ENCODE data around the gene KRTAP25-1.

KRTAP25-1 gene

DNA sequence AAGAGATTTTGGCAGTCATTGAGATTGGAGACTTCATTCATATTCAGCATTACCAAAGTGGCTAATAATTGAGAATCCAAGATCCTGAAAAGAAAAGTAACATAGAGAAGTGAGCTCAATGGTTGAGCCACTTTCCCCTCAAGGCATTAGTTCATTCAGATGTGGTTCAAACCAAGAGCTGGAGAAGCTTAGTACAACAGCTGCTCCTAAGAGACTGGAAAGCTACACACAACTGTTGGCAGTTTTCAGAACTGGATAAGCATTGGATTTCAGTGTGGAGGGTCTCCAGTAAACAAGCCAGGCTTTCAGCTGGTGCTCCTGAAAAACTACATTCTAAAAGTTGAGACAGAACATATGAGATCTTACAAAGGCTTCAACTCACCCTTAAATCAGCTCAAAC, 44.3 kb downstream of the KRTAP25-1 start:
- no peak for DNase-seq

DNA sequence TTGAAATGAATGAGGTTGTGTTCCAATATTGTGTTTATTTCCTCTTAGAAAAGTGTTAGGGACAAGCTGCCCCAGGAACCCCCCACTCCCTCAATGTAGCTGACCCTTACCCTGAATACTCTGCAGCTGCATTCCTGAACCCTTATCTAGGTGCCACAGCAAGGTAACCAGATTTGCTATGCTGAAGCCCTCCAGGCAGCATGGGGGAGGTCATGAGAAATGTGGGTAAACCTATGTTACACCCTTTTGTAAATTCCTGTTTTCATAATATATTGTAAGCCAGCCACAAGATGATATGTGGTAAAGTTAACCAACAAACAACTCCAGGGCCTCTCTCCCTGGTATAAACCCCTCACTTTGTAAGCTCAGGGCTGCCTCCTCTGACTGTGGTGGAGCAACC, 45.6 kb downstream of the KRTAP25-1 start:
- DNase-seq = no peak

DNA sequence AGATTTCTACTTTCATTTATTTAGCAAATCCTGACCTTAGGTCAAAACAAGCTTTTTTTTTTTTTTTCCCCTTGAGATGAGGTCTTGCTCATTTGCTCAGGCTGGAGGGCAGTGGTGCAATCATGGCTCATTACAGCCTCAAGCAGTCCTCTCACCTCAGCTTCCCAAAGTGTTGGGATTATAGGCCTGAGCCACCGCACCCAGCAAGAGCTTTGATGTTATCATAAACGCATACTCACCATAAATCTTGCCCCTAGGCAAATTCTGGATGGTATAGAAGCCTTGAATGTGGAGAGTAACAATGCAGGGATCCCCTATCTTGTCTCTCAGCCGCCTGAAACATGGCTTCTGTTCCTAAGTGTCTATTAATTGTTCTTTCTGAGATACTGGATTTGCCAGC, 48.7 kb downstream of the KRTAP25-1 start:
- no peak for DNase-seq

All from SW 1271 (cell line).